ENCODE data around the gene UNK. TPM values are rescaled to one million over a fixed set of nuclear protein-coding genes. Genes with fewer than 3 reads are reported as not detected.

UNK gene
- total and polyA plus RNA-seq, 2 of the 13 experiments (the other 11 are each of a cell fraction or from before 2014, with no cell fraction given), result 31.6 to 33.0 TPM

GRCh38 chr17:75750661-75751423 lies 33.8 kb upstream of the UNK start (continued):
- TF ChIP-seq ZNF713 (CRISPR knock-in tag; IDR thresholded peaks at IDR 0.05), result no peak
- no peak for TF ChIP-seq ZFP36L1 (CRISPR knock-in tag; IDR thresholded peaks at IDR 0.05)
- no peak for TF ChIP-seq ZNF460 (CRISPR knock-in tag; IDR thresholded peaks at IDR 0.05; ENCODE audit: borderline replicate concordance)
- TF ChIP-seq MED1 (CRISPR knock-in tag; IDR thresholded peaks at IDR 0.05), result no peak
- TF ChIP-seq SALL2 (CRISPR knock-in tag; IDR thresholded peaks at IDR 0.05), result no peak
- TF ChIP-seq ARNT2 (CRISPR knock-in tag; IDR thresholded peaks at IDR 0.05; ENCODE audit: low read depth), result no peak
- TF ChIP-seq HNF1A (IDR thresholded peaks at IDR 0.05; ENCODE audit: low read depth), result no peak
- no peak for TF ChIP-seq HNF1A (CRISPR knock-in tag; IDR thresholded peaks at IDR 0.05; ENCODE audit: borderline replicate concordance)
- TF ChIP-seq ARID2 (CRISPR knock-in tag; IDR thresholded peaks at IDR 0.05; ENCODE audit: borderline replicate concordance), result no peak
- no peak for TF ChIP-seq DMTF1 (CRISPR knock-in tag; IDR thresholded peaks at IDR 0.05)
- no peak for TF ChIP-seq ZBTB43 (CRISPR knock-in tag; conservative IDR thresholded peaks at IDR 0.05)
- no peak for TF ChIP-seq JDP2 (CRISPR knock-in tag; IDR thresholded peaks at IDR 0.05; ENCODE audit: borderline replicate concordance)
- TF ChIP-seq ZUFSP (CRISPR knock-in tag; IDR thresholded peaks at IDR 0.05; ENCODE audit: borderline replicate concordance), result 0 out of 2 replicates have a peak, but pooled peaks have one; percentile 40
- TF ChIP-seq ETV5 (CRISPR knock-in tag; IDR thresholded peaks at IDR 0.05; ENCODE audit: borderline replicate concordance), result no peak
- no peak for TF ChIP-seq ZNF24 (IDR thresholded peaks at IDR 0.05)
- no peak for TF ChIP-seq ATF3 (CRISPR knock-in tag; IDR thresholded peaks at IDR 0.05)
- TF ChIP-seq HNF1B (CRISPR knock-in tag; IDR thresholded peaks at IDR 0.05), result peak; percentile 39; the same call in 1 of the 2 replicates

Data from HepG2 (cell line).